Stomach smooth muscle (tissue), 2 donors: Measurements from ENCODE around the gene ALOXE3.

Experiments used
- H3K27ac ChIP-seq: one replicate; pipeline ENCODE4 v1.7.0; 2013; ENCODE audit warnings: mild to moderate bottlenecking, low read length, inconsistent platforms
- H3K27me3 ChIP-seq, 2 donors: one replicate each; pipeline ENCODE4 v1.7.0; 2013; ENCODE audit warnings: low read length in 2 of 2; ENCODE audit not compliant: insufficient read depth in 2 of 2, control insufficient read depth in 1 of 2
- H3K36me3 ChIP-seq, 2 donors: one replicate each; pipeline ENCODE4 v1.7.0; 2013; ENCODE audit warnings: low read length in 2 of 2; ENCODE audit not compliant: control insufficient read depth in 2 of 2, insufficient read depth in 2 of 2
- H3K4me1 ChIP-seq: one replicate; pipeline ENCODE4 v1.7.0; 2013; ENCODE audit warnings: low read length; ENCODE audit not compliant: control insufficient read depth, insufficient read depth
- H3K4me3 ChIP-seq, 2 donors: one replicate each; pipeline ENCODE4 v1.7.0; 2013; ENCODE audit warnings: low read length in 2 of 2
- H3K9ac ChIP-seq, 2 donors: one replicate each; pipeline ENCODE4 v1.7.0; 2013; ENCODE audit warnings: low read length in 2 of 2, mild to moderate bottlenecking in 1 of 2
- H3K9me3 ChIP-seq, 2 donors: one replicate each; pipeline ENCODE4 v1.7.0; 2013; ENCODE audit warnings: low read length in 2 of 2; ENCODE audit not compliant: control insufficient read depth in 2 of 2
- donor health status: healthy.
- donor health status: Pancreatic carcinoma.

Gene ALOXE3

GRCh38 chr17:8056232-8056975, 61.9 kb downstream of the ALOXE3 start:
- Histone ChIP-seq H3K4me3 (no peak overlapping the region), H3K9me3 (no peaks in the 10 kb centered on the region), H3K27me3 (peaks cover 40 to 44% of the 10 kb centered on the region in 2 donors), H3K4me1 (peaks cover 5% of the 10 kb centered on the region), H3K27ac (no peak overlapping the region), H3K36me3 (no peaks in the 10 kb centered on the region), H3K9ac (no peak overlapping the region)

GRCh38 chr17:8055851-8056231, 62.5 kb downstream of the ALOXE3 start:
- no peaks in the 10 kb centered on the region for H3K36me3 ChIP-seq
- H3K4me3 ChIP-seq, result no peak overlapping the region
- no peak overlapping the region for H3K27ac ChIP-seq
- peaks cover 35 to 39% of the 10 kb centered on the region in 2 donors for H3K27me3 ChIP-seq
- peaks cover 5% of the 10 kb centered on the region for H3K4me1 ChIP-seq
- H3K9ac ChIP-seq, result no peak overlapping the region
- H3K9me3 ChIP-seq, result no peaks in the 10 kb centered on the region

- H3K4me1 ChIP-seq, result peaks cover 5% of the 10 kb centered on the region
- no peak overlapping the region for H3K9ac ChIP-seq
- H3K9me3 ChIP-seq, result no peaks in the 10 kb centered on the region
- peaks cover 16 to 22% of the 10 kb centered on the region in 2 donors for H3K27me3 ChIP-seq
- no peak overlapping the region for H3K27ac ChIP-seq
- H3K4me3 ChIP-seq, result no peak overlapping the region
- no peaks in the 10 kb centered on the region for H3K36me3 ChIP-seq
Observed at GRCh38 chr17:8053600-8053999, 64.7 kb downstream of the ALOXE3 start.

- Histone ChIP-seq H3K4me1 (peaks cover under 1% of the 10 kb centered on the region), H3K27ac (no peak overlapping the region), H3K9me3 (no peaks in the 10 kb centered on the region), H3K4me3 (no peak overlapping the region), H3K36me3 (no peaks in the 10 kb centered on the region), H3K27me3 (peaks cover 18 to 19% of the 10 kb centered on the region in 2 donors), H3K9ac (no peak overlapping the region)
Observed at GRCh38 chr17:8052256-8053252, 65.8 kb downstream of the ALOXE3 start.

- Histone ChIP-seq H3K36me3 (no peaks in the 10 kb centered on the region), H3K9me3 (no peaks in the 10 kb centered on the region), H3K4me3 (no peak overlapping the region), H3K9ac (no peak overlapping the region), H3K27me3 (peaks cover 15% of the 10 kb centered on the region in 2 donors), H3K27ac (no peak overlapping the region), H3K4me1 (no peaks in the 10 kb centered on the region)
Observed at GRCh38 chr17:8051831-8052230, 66.5 kb downstream of the ALOXE3 start.

- no peaks in the 10 kb centered on the region for H3K4me1 ChIP-seq
- no peak overlapping the region for H3K4me3 ChIP-seq
- H3K9ac ChIP-seq, result no peak overlapping the region
- no peaks in the 10 kb centered on the region for H3K9me3 ChIP-seq
- no peaks in the 10 kb centered on the region for H3K36me3 ChIP-seq
- H3K27me3 ChIP-seq, result peaks cover 5 to 9% of the 10 kb centered on the region in 2 donors
- no peak overlapping the region for H3K27ac ChIP-seq
Observed at GRCh38 chr17:8048736-8049135, 69.6 kb downstream of the ALOXE3 start.

GRCh38 chr17:8048236-8048635, 70.1 kb downstream of the ALOXE3 start:
- no peak overlapping the region for H3K4me3 ChIP-seq
- H3K27ac ChIP-seq, result no peak overlapping the region
- peaks cover 6 to 9% of the 10 kb centered on the region in 2 donors for H3K27me3 ChIP-seq
- no peak overlapping the region for H3K9ac ChIP-seq
- no peaks in the 10 kb centered on the region for H3K9me3 ChIP-seq
- no peaks in the 10 kb centered on the region for H3K4me1 ChIP-seq
- no peaks in the 10 kb centered on the region for H3K36me3 ChIP-seq

- Histone ChIP-seq H3K9ac (no peak overlapping the region), H3K4me3 (no peak overlapping the region), H3K27ac (no peak overlapping the region), H3K36me3 (no peaks in the 10 kb centered on the region), H3K27me3 (peaks cover 8 to 9% of the 10 kb centered on the region in 2 donors), H3K4me1 (no peaks in the 10 kb centered on the region), H3K9me3 (no peaks in the 10 kb centered on the region)
Observed at GRCh38 chr17:8047769-8048110, 70.6 kb downstream of the ALOXE3 start.

GRCh38 chr17:8046929-8047768, 71.2 kb downstream of the ALOXE3 start:
- Histone ChIP-seq H3K4me3 (no peak overlapping the region), H3K36me3 (no peaks in the 10 kb centered on the region), H3K27ac (no peak overlapping the region), H3K27me3 (peaks cover 8 to 9% of the 10 kb centered on the region in 2 donors), H3K9ac (no peak overlapping the region), H3K9me3 (no peaks in the 10 kb centered on the region), H3K4me1 (no peaks in the 10 kb centered on the region)

- Histone ChIP-seq H3K4me1 (no peaks in the 10 kb centered on the region), H3K27me3 (peaks cover 8 to 9% of the 10 kb centered on the region in 2 donors), H3K9ac (no peak overlapping the region), H3K36me3 (no peaks in the 10 kb centered on the region), H3K27ac (no peak overlapping the region), H3K4me3 (no peak overlapping the region), H3K9me3 (no peaks in the 10 kb centered on the region)
Observed at GRCh38 chr17:8046306-8046928, 71.9 kb downstream of the ALOXE3 start.
